Head of caudate nucleus (tissue), 42 donors: ENCODE results near the gene WIPI1.
"Not testable (repeated sequence)": the region's sequence is repeated elsewhere in the genome, so short reads cannot be mapped to it uniquely, and the experiment has no call there.

Experiments used
- DNase-seq, 42 donors: peaks; one replicate each; pipeline versions ENCODE4 v3.0.0 to v3.0.0-alpha.2; 2020 to 2021; ENCODE audit warnings: mixed read lengths in 7 of 42
- intact Hi-C: fragments of 100-400 bp; cut with DNase I; formaldehyde crosslinking; loops from one replicate; pipeline ENCODE4 v1.15.0; 2022

The WIPI1 gene

GRCh38 chr17:68457168-68457538, at the start of gene WIPI1:
TSS of gene WIPI1 (minus strand) at chr17:68457496. CDS start at chr17:68457421, 75 bp downstream.
- intact Hi-C loops: loop anchor here (1.0 to 5.0 kb wide), 3 partner anchors 55 to 210 kb away; partner anchors contain the start of gene PRKAR1A
- DNase-seq: peak in 10 of 42 donors; percentile 29 to 62 (median 40)

- DNase-seq: no peak
- intact Hi-C loops: no loop called here
Measured at GRCh38 chr17:68505951-68506350, 48.7 kb upstream of the WIPI1 start.

GRCh38 chr17:68501074-68501473, 43.8 kb upstream of the WIPI1 start:
- intact Hi-C loops: no loop called here
- no peak for DNase-seq

GRCh38 chr17:68499587-68499986, 42.3 kb upstream of the WIPI1 start:
- no peak for DNase-seq
- intact Hi-C loops: no loop called here

- DNase-seq: peak in 1 of 42 donors; percentile 25
- intact Hi-C loops: no loop called here
Measured at GRCh38 chr17:68498479-68499326, 41.4 kb upstream of the WIPI1 start.

- intact Hi-C loops: no loop called here
- peak in 2 of 42 donors; percentile 23 to 35 for DNase-seq
Measured at GRCh38 chr17:68497885-68498319, 40.6 kb upstream of the WIPI1 start.

- no peak for DNase-seq
- intact Hi-C loops: no loop called here
Measured at GRCh38 chr17:68495081-68495480, 37.8 kb upstream of the WIPI1 start.

GRCh38 chr17:68492394-68493054, 35.2 kb upstream of the WIPI1 start:
- intact Hi-C loops, DNase-seq: not testable (repeated sequence)

GRCh38 chr17:68491381-68492231, 34.3 kb upstream of the WIPI1 start:
- intact Hi-C loops: no loop called here
- peak in 14 of 42 donors; percentile 16 to 53 (median 27) for DNase-seq

GRCh38 chr17:68489919-68490318, 32.6 kb upstream of the WIPI1 start:
- DNase-seq: no peak
- intact Hi-C loops: no loop called here

- DNase-seq: no peak
- intact Hi-C loops: no loop called here
Measured at GRCh38 chr17:68484458-68484857, 27.2 kb upstream of the WIPI1 start.

- no peak for DNase-seq
- intact Hi-C loops: no loop called here
Measured at GRCh38 chr17:68482576-68483041, 25.3 kb upstream of the WIPI1 start.

- intact Hi-C loops: no loop called here
- no peak for DNase-seq
Measured at GRCh38 chr17:68480885-68481284, 23.6 kb upstream of the WIPI1 start.

GRCh38 chr17:68470961-68471360, 13.7 kb upstream of the WIPI1 start:
- DNase-seq: no peak
- intact Hi-C loops: no loop called here

- intact Hi-C loops: loop anchor here (10.0 kb wide), 1 partner anchor 294 kb away; no protein-coding TSS in a partner anchor
- no peak for DNase-seq
Measured at GRCh38 chr17:68468788-68469187, 11.5 kb upstream of the WIPI1 start.

- peak in 7 of 42 donors; percentile 23 to 44 (median 29) for DNase-seq
- intact Hi-C loops: loop anchor here (10.0 kb wide), 1 partner anchor 294 kb away; no protein-coding TSS in a partner anchor
Measured at GRCh38 chr17:68468334-68468733, 11.0 kb upstream of the WIPI1 start.

GRCh38 chr17:68463211-68464019, 6.1 kb upstream of the WIPI1 start:
- DNase-seq: no peak
- intact Hi-C loops: loop anchor here (10.0 kb wide), 1 partner anchor 289 kb away; no protein-coding TSS in a partner anchor
